ENCODE measurements around the gene YIPF5.

YIPF5 gene

DNA sequence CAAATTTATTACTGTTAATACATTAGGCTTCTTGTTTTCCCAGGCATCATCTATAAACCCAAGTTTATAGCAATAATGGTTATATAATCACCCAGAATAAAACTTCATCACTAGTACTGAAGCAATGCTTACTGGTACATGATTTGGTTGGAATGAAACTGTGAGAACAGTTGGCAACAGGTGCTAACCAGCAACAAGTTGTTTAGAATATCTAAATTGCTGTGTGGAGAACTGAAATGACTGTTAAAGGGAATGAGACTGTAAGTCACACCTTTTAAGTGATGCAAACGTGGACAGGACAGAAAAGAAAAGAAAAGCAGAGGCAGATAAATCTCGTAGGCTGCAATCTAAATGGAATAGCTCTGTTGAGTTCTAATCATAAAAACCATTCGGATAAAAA lies 2.5 kb downstream of the YIPF5 start:
- Histone ChIP-seq H4K20me1 (ENCODE audit: insufficient read depth, low read length) (no peaks in the 10 kb centered on the region), H3K9ac (ENCODE audit: low read length) (no peak overlapping the region), H3K27ac (ENCODE audit: low read length) (no peak overlapping the region), H3K79me2 (ENCODE audit: low read length) (peaks cover 44% of the 10 kb centered on the region), H3K36me3 (replicated peaks; ENCODE audit: insufficient read depth, low read length) (peaks cover 12% of the 10 kb centered on the region), H3K4me1 (ENCODE audit: low read length) (peaks cover 18% of the 10 kb centered on the region; the same call in 1 of the 2 replicates), H3K9me2 (replicated peaks; ENCODE audit: insufficient read depth, low read length) (no peaks in the 10 kb centered on the region), H3K4me2 (ENCODE audit: low read depth, low read length) (no peak overlapping the region), H2AFZ (ENCODE audit: low read length) (no peak overlapping the region), H3K4me3 (ENCODE audit: low read length) (no peak overlapping the region), H3F3A (ENCODE audit: insufficient read depth, low read length) (no peaks in the 10 kb centered on the region), H3K27me3 (replicated peaks; ENCODE audit: insufficient read depth, low read length) (no peaks in the 10 kb centered on the region), H3K9me3 (replicated peaks; ENCODE audit: insufficient read depth, low read length) (no peaks in the 10 kb centered on the region)
- DNase-seq, result no peak
- TF ChIP-seq EZH2phosphoT487 (IDR thresholded peaks at IDR 0.05; ENCODE audit: low read length), result no peak
- TF ChIP-seq EZH2 (optimal IDR thresholded peaks at IDR 0.05; ENCODE audit: low read depth, low read length), result no peak
- no peak for TF ChIP-seq CTCF (IDR thresholded peaks at IDR 0.05; ENCODE audit: low read length)

- H3K4me2 ChIP-seq (ENCODE audit: low read depth, low read length), result no peak overlapping the region
- peaks cover 18% of the 10 kb centered on the region; the same call in 1 of the 2 replicates for H3K4me1 ChIP-seq (ENCODE audit: low read length)
- H4K20me1 ChIP-seq (ENCODE audit: insufficient read depth, low read length), result no peaks in the 10 kb centered on the region
- H3K36me3 ChIP-seq (replicated peaks; ENCODE audit: insufficient read depth, low read length), result peaks cover 18% of the 10 kb centered on the region
- no peak overlapping the region for H2AFZ ChIP-seq (ENCODE audit: low read length)
- H3K9me2 ChIP-seq (replicated peaks; ENCODE audit: insufficient read depth, low read length), result no peaks in the 10 kb centered on the region
- DNase-seq, result no peak
- TF ChIP-seq CTCF (IDR thresholded peaks at IDR 0.05; ENCODE audit: low read length), result no peak
- TF ChIP-seq EZH2 (optimal IDR thresholded peaks at IDR 0.05; ENCODE audit: low read depth, low read length), result no peak
- no peak for TF ChIP-seq EZH2phosphoT487 (IDR thresholded peaks at IDR 0.05; ENCODE audit: low read length)
- H3F3A ChIP-seq (ENCODE audit: insufficient read depth, low read length), result no peaks in the 10 kb centered on the region
- no peak overlapping the region for H3K4me3 ChIP-seq (ENCODE audit: low read length)
- H3K9me3 ChIP-seq (replicated peaks; ENCODE audit: insufficient read depth, low read length), result no peaks in the 10 kb centered on the region
- H3K27me3 ChIP-seq (replicated peaks; ENCODE audit: insufficient read depth, low read length), result no peaks in the 10 kb centered on the region
- H3K79me2 ChIP-seq (ENCODE audit: low read length), result peaks cover 44% of the 10 kb centered on the region
- no peak overlapping the region for H3K27ac ChIP-seq (ENCODE audit: low read length)
- H3K9ac ChIP-seq (ENCODE audit: low read length), result no peak overlapping the region
Measured at GRCh38 chr5:144166696-144167095, 3.8 kb downstream of the YIPF5 start.

DNA sequence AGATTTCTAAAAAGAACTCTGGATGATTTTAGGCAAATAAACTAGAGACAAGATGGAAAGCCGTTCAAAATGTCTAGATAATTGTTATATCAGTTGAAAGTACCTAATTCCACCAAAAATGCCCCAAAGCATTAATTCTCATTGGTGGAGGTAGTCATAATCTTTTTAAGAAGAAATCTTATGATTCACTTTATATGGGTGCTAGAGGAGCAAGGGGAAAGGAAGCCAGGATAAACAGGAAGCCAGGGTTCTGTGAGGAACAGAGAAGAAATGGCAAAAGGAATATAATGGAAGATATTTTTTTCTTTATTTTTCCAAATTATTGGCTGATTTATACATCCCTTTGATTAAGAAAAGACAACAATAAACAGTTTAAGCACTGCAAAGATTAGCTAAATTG lies 7.8 kb downstream of the YIPF5 start:
- Histone ChIP-seq H3K4me2 (ENCODE audit: low read depth, low read length) (no peak overlapping the region), H3K27ac (ENCODE audit: low read length) (no peak overlapping the region), H3K9me2 (replicated peaks; ENCODE audit: insufficient read depth, low read length) (no peaks in the 10 kb centered on the region), H3K9ac (ENCODE audit: low read length) (no peak overlapping the region), H3K27me3 (replicated peaks; ENCODE audit: insufficient read depth, low read length) (no peaks in the 10 kb centered on the region), H3K4me1 (ENCODE audit: low read length) (no peaks in the 10 kb centered on the region), H3K4me3 (ENCODE audit: low read length) (no peak overlapping the region), H3K79me2 (ENCODE audit: low read length) (peaks cover 17% of the 10 kb centered on the region), H4K20me1 (ENCODE audit: insufficient read depth, low read length) (no peaks in the 10 kb centered on the region), H3F3A (ENCODE audit: insufficient read depth, low read length) (no peaks in the 10 kb centered on the region), H3K9me3 (replicated peaks; ENCODE audit: insufficient read depth, low read length) (no peaks in the 10 kb centered on the region), H2AFZ (ENCODE audit: low read length) (no peak overlapping the region), H3K36me3 (replicated peaks; ENCODE audit: insufficient read depth, low read length) (peaks cover 27% of the 10 kb centered on the region)
- no peak for DNase-seq
- TF ChIP-seq EZH2 (optimal IDR thresholded peaks at IDR 0.05; ENCODE audit: low read depth, low read length) (no peak), CTCF (IDR thresholded peaks at IDR 0.05; ENCODE audit: low read length) (no peak), EZH2phosphoT487 (IDR thresholded peaks at IDR 0.05; ENCODE audit: low read length) (no peak)
